Smooth muscle cell (in vitro differentiated cells): ENCODE measurements around the gene SAT2. TPM values are rescaled to one million over a fixed set of nuclear protein-coding genes. Genes with fewer than 3 reads are reported as not detected.

Source experiments
- DNase-seq: peaks from one replicate; lab custom pipeline; 2025; ENCODE audit not compliant: unreplicated experiment; lab: John Stamatoyannopoulos, UW
- H2AFZ ChIP-seq: fragments of 200-600 bp; sonication (generic); 2 replicates; pipeline ENCODE4 v1.6.0; 2016; ENCODE audit warnings: antibody characterized with exemption, low read depth, mild to moderate bottlenecking
- H3F3A ChIP-seq: fragments of 200-600 bp; sonication (generic); 2 replicates; pipeline ENCODE4 v1.6.0; 2017; ENCODE audit warnings: antibody characterized with exemption, low read depth
- H3K27ac ChIP-seq: fragments of 200-600 bp; sonication (generic); 2 replicates; pipeline ENCODE4 v1.5.1; 2016; ENCODE audit warnings: low read depth, mild to moderate bottlenecking
- H3K27me3 ChIP-seq: fragments of 200-600 bp; sonication (generic); 2 replicates; pipeline ENCODE4 v1.6.1; 2016; ENCODE audit warnings: low read depth, mild to moderate bottlenecking
- H3K36me3 ChIP-seq: fragments of 200-600 bp; sonication (generic); 2 replicates; pipeline ENCODE4 v1.5.1; 2016; ENCODE audit warnings: low read depth
- H3K4me1 ChIP-seq: fragments of 200-600 bp; sonication (generic); 2 replicates; pipeline ENCODE4 v1.5.1; 2016; ENCODE audit warnings: low read depth
- H3K4me2 ChIP-seq: fragments of 200-600 bp; sonication (generic); 2 replicates; pipeline ENCODE4 v1.6.0; 2016; ENCODE audit warnings: mild to moderate bottlenecking
- H3K4me3 ChIP-seq: fragments of 200-600 bp; sonication (generic); 2 replicates; pipeline ENCODE4 v1.5.1; 2016; ENCODE audit warnings: mild to moderate bottlenecking
- H3K79me2 ChIP-seq: fragments of 200-600 bp; sonication (generic); 2 replicates; pipeline ENCODE4 v1.6.0; 2016; ENCODE audit warnings: low read depth, mild to moderate bottlenecking
- H3K9ac ChIP-seq: fragments of 200-600 bp; sonication (generic); 2 replicates; pipeline ENCODE4 v1.6.0; 2016; ENCODE audit warnings: low read depth
- H3K9me3 ChIP-seq: fragments of 200-600 bp; sonication (generic); replicated peaks from 2 replicates; pipeline ENCODE4 v1.5.1; 2016; ENCODE audit warnings: low read depth
- H4K20me1 ChIP-seq: fragments of 200-600 bp; sonication (generic); 2 replicates; pipeline ENCODE4 v1.6.0; 2016; ENCODE audit warnings: low read depth
- WGBS: methylation state at CpG from one replicate; pipeline ENCODE4 v1.1.7; 2016; ENCODE audit warnings: low lambda C conversion rate; 5-methylcytosine and 5-hydroxymethylcytosine counted together
- polyA plus RNA-seq: library from polyadenylated mRNA; unstranded; fragments of >200 nt; fragmentation: Nextera tagmentation; extraction: Ambion mirVana; gene quantifications from 2 replicates; pipeline ENCODE4 v1.2.1, GENCODE V29; 2016
- total RNA-seq: library from RNA; depleted of rRNA; stranded (reverse); fragments of >200 nt; gene quantifications from 2 replicates; pipeline ENCODE4 v1.2.3, GENCODE V29; 2014
- TF ChIP-seq, protein P1 (sequence below): fragments of 200-600 bp; sonication (generic); IDR thresholded peaks from 2 replicates; pipeline ENCODE4 v1.5.1; 2017; ENCODE audit warnings: borderline replicate concordance, mild to moderate bottlenecking, antibody characterized with exemption; ENCODE audit not compliant: insufficient read depth, poor library complexity, severe bottlenecking

The SAT2 gene
- total and polyA plus RNA-seq, 2 experiments from 2014 or later, result 64.9 to 74.2 TPM

DNA sequence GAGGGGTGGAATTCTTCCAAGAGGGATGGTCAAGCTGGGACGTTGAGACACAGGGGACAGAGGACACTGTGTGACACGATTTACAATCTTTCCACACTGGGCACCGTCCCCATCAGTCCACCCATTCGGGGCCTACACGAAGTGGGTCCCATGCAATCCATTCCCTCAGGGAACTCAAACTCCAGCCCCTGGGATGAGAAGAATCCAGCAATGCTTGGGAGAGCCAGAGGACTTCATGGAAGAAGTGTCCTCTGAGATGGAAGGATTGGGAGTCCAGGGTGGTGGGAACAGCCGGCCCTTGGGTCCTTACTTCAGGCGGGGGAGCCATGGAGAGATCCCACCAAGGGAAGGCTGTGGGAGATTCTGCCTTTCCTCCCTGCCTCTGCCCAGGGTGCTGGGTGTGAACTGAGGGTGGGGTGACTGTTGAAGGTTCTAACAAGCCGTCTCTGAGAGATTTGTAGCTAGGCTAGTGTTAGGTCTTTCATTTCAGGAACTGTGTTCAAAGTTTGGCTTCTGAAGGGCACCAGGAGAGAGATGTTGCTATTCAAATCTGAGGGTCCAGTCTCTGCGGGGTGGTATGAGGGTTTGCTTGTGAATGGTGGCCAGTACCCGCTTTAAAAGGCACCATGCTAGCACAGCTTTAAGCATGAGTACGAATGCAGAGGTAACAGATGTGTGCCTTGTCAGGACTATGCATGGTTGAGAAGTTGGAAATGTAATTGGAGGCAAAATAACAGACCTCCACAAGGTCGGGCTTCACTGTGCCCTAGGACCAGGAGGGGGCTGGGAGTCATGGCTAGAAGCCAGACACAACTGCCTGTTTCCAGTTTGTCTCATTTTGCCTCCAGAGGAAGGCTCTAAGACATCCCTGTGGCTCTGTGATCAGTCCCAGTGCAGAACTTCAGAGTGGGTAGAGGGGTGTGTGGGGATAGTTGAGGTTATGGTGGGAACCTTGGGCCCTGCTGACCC, 25.1 kb upstream of the SAT2 start:
- Histone ChIP-seq H3K36me3 (no peaks in the 10 kb centered on the region), H3K9ac (no peak overlapping the region), H4K20me1 (no peaks in the 10 kb centered on the region), H3K79me2 (no peaks in the 10 kb centered on the region), H3K4me3 (no peak overlapping the region), H2AFZ (no peak overlapping the region), H3K27me3 (peaks cover 11% of the 10 kb centered on the region), H3K9me3 (no peaks in the 10 kb centered on the region), H3K4me1 (peaks cover 16% of the 10 kb centered on the region), H3K27ac (no peak overlapping the region), H3F3A (no peaks in the 10 kb centered on the region), H3K4me2 (no peak overlapping the region)
- TF ChIP-seq, protein P1, sequence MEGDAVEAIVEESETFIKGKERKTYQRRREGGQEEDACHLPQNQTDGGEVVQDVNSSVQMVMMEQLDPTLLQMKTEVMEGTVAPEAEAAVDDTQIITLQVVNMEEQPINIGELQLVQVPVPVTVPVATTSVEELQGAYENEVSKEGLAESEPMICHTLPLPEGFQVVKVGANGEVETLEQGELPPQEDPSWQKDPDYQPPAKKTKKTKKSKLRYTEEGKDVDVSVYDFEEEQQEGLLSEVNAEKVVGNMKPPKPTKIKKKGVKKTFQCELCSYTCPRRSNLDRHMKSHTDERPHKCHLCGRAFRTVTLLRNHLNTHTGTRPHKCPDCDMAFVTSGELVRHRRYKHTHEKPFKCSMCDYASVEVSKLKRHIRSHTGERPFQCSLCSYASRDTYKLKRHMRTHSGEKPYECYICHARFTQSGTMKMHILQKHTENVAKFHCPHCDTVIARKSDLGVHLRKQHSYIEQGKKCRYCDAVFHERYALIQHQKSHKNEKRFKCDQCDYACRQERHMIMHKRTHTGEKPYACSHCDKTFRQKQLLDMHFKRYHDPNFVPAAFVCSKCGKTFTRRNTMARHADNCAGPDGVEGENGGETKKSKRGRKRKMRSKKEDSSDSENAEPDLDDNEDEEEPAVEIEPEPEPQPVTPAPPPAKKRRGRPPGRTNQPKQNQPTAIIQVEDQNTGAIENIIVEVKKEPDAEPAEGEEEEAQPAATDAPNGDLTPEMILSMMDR, result no peak
- no peak for DNase-seq
- 82% methylated on average over 12 of the region's 12 CpGs for WGBS

DNA sequence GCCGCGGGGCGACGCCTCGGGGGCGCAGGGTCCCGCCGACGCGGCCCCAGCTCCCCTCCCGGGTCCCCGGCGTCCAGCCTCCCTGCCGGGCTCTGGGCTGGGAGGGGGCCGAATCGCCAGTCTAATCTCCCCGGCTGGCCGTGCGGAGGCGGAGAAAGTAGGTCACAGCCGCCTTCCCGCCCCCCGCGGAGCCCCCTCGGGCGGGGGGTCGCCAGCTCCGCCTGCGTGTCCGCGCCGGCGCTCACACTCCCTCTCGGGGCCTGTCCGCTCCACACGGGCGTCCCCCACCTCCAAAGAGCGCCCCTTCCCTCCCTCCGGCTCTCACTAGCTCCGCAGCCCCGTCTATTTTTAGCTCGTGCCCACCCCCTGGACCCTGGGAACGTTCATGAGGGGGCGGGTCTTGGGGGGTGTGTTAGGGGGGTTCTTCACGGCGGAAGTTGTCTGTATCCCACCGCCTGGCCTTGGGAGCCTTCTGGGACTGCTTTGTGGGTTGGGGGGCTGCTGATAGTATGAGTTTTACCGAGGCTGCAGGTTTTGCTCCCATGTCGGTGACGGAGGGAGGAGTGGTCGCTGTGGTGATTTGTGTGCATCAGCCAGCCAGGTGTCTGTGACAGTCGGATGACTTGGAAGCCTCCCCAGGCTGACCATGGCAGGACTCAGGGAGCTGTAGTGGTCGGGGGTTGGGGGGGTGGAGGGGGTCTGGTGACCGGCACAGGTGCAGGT, 24.2 kb upstream of the SAT2 start:
- Histone ChIP-seq H4K20me1 (no peaks in the 10 kb centered on the region), H3K27me3 (peaks cover 11% of the 10 kb centered on the region), H2AFZ (peak overlapping the region; percentile 58), H3K79me2 (no peaks in the 10 kb centered on the region), H3K9me3 (no peaks in the 10 kb centered on the region), H3K9ac (peak overlapping the region; percentile 47), H3K36me3 (no peaks in the 10 kb centered on the region), H3K4me1 (peaks cover 12% of the 10 kb centered on the region), H3K4me2 (peak overlapping the region; percentile 98), H3F3A (no peaks in the 10 kb centered on the region), H3K4me3 (peak overlapping the region; percentile 62), H3K27ac (no peak overlapping the region)
- 6% methylated on average over 27 of the region's 54 CpGs for WGBS
- DNase-seq, result no peak
- TF ChIP-seq, protein P1, result no peak

DNA sequence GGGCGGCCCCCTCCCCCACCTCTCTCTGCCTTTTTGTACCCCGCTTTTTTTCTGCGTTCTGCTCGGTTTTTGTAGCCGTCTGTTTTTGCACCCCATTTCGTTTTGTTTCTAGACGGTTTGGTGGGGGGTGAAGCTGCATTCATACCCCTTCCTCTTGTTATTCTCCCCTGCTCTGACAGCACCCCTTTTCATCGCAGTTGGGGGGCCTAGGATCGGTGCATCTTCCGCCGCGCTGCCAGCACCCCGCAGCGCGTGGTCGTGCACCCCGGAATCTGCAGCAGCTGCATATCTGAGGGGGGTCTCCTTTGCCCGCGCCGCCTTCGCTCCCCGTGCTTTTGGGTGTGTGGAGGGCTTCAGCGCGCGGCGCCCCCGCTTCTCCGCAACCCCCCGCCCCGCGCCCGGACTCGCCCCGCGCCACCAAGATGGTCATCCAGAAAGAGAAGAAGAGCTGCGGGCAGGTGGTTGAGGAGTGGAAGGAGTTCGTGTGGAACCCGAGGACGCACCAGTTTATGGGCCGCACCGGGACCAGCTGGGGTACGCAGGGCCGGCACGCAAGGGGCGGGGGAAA, 23.6 kb upstream of the SAT2 start:
- Histone ChIP-seq H3K4me3 (peak overlapping the region; percentile 62), H3K27me3 (peaks cover 11% of the 10 kb centered on the region), H3K4me2 (peak overlapping the region; percentile 98), H2AFZ (peak overlapping the region; percentile 58), H3K79me2 (no peaks in the 10 kb centered on the region), H3K9me3 (no peaks in the 10 kb centered on the region), H3K4me1 (peaks cover 11% of the 10 kb centered on the region), H3K36me3 (no peaks in the 10 kb centered on the region), H3F3A (no peaks in the 10 kb centered on the region), H3K9ac (peak overlapping the region; percentile 47), H3K27ac (no peak overlapping the region), H4K20me1 (no peaks in the 10 kb centered on the region)
- 3% methylated on average over 31 of the region's 45 CpGs for WGBS
- no peak for DNase-seq
- TF ChIP-seq, protein P1, result no peak
